Astrocyte of the spinal cord (primary cell): ENCODE results near the gene CHN2.

Experiments used
- DNase-seq: peaks from one replicate; pipeline ENCODE4 v3.0.0; 2011; ENCODE audit warnings: low read depth, low spot score
- H3K4me3 ChIP-seq: 2 replicates; pipeline ENCODE4 v1.5.1; 2011; ENCODE audit warnings: low read depth, mild to moderate bottlenecking, low read length, moderate library complexity
- CTCF ChIP-seq: IDR thresholded peaks from 2 replicates; pipeline ENCODE4 v1.5.1; 2012; ENCODE audit warnings: low read depth, mild to moderate bottlenecking, low read length, inconsistent platforms
- in situ Hi-C: cut with HindIII; loops from 2 replicates; pipeline ENCODE4 v1.10.0; 2017; ENCODE audit warnings: low sequenced_read_pairs

The CHN2 gene

DNA sequence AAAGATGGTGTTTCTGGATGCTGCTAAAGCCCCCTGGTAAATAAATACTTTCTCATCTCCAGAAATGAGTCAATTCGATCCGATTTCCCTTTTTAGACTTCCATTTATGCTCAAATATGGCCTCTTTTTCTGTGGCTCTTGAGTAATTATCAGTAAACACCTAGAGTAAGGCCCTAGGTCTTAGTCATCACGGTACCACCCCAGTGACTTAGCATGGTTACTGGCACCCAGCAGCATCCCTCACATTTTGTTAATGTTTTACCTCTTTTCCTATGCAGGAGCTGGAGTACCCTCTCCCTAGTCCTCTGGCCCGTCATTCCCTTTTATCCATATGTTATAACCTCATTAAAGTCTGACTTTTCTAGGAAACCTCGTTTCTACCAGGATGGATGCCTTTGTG lies 19.5 kb downstream of the CHN2 start:
- TF ChIP-seq CTCF = no peak
- no peak for DNase-seq
- in situ Hi-C loops = no loop called here
- no peak overlapping the region for H3K4me3 ChIP-seq

- TF ChIP-seq CTCF = no peak
- no peak for DNase-seq
Measured at GRCh38 chr7:29214816-29215215, 20.2 kb downstream of the CHN2 start.

GRCh38 chr7:29216128-29216527 lies 21.6 kb downstream of the CHN2 start:
- TF ChIP-seq CTCF = no peak
- in situ Hi-C loops = no loop called here
- no peak overlapping the region for H3K4me3 ChIP-seq
- DNase-seq = no peak

More at GRCh38 chr7:29214816-29215215, 20.2 kb downstream of the CHN2 start:
- H3K4me3 ChIP-seq = no peak overlapping the region
- in situ Hi-C loops = no loop called here

DNA sequence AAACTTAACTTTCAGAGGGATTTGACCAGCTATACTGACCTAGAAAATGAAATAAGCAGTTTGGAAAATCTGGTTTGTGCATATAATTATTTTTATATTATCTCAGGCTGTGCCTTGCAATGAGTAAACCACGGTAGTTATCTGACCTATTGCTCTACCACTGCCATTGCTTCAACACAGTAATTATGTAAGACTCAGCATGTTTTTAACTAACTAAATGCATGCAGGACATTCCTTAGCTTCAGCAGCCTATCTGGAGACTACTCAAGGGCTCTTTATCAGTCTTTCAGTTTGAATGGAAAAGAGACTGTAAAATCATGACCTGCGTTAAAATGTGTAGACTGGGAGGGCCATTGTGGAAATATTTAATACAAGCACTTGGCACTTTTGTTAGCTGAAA lies 22.5 kb downstream of the CHN2 start:
- TF ChIP-seq CTCF = no peak
- no peak for DNase-seq
- no peak overlapping the region for H3K4me3 ChIP-seq
- in situ Hi-C loops = no loop called here

DNA sequence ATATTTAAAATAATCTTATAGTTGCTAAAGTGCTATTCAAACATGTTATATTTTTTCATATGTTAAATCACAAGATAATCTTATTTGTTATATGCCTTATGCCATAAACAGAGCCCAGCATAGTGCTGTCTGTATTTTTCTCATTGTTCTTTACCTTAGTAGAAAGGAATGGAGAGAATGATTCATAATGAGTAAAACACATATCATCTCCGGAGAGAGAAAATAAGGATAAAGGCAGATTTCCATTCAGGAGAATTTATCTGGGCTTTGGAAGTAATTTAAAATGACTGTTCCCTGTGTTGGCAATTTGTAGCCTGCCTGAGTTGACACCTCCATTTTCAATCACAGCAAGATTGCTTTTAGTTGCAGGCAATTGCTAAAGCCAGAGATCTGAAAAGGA lies 30.2 kb downstream of the CHN2 start:
- DNase-seq = peak; percentile 14
- in situ Hi-C loops = no loop called here
- H3K4me3 ChIP-seq = no peak overlapping the region
- no peak for TF ChIP-seq CTCF

GRCh38 chr7:29228289-29229011 lies 33.9 kb downstream of the CHN2 start:
- no peak for TF ChIP-seq CTCF
- no peak for DNase-seq
- in situ Hi-C loops = no loop called here
- H3K4me3 ChIP-seq = no peak overlapping the region

- DNase-seq = no peak
- H3K4me3 ChIP-seq = no peak overlapping the region
- TF ChIP-seq CTCF = no peak
- in situ Hi-C loops = no loop called here
Measured at GRCh38 chr7:29229066-29229465, 34.5 kb downstream of the CHN2 start.
